Kidney (tissue), 14 donors: Measurements from ENCODE around the gene KCNK13. TPM values are rescaled to one million over a fixed set of nuclear protein-coding genes. Genes with fewer than 3 reads are reported as not detected.

ENCODE experiments used
- DNase-seq, 5 donors: peaks; one replicate each; pipeline ENCODE4 v3.0.0-alpha.2; 2013 to 2020
- FAIRE-seq: peaks from 2 replicates; lab custom pipeline; 2012; peaks lifted over from hg19 to GRCh38; lab: Jason Lieb, UNC
- H3K27ac ChIP-seq, 2 donors: one replicate each; pipeline ENCODE4 v1.7.0; 2013; ENCODE audit warnings: low read depth in 2 of 2, low read length in 2 of 2, inconsistent platforms in 1 of 2
- H3K27me3 ChIP-seq: one replicate; pipeline ENCODE4 v1.7.1; 2013; ENCODE audit warnings: low read length, inconsistent platforms; ENCODE audit not compliant: control insufficient read depth, insufficient read depth
- H3K36me3 ChIP-seq, 3 donors: one replicate each; pipeline versions ENCODE4 v1.7.0 to v1.7.1; 2013; ENCODE audit warnings: low read length in 3 of 3, control low read depth in 1 of 3, inconsistent platforms in 1 of 3; ENCODE audit not compliant: insufficient read depth in 3 of 3, control insufficient read depth in 2 of 3
- H3K4me1 ChIP-seq, 3 donors: one replicate each; pipeline versions ENCODE4 v1.7.0 to v1.7.1; 2013; ENCODE audit warnings: low read length in 3 of 3, inconsistent platforms in 1 of 3, low read depth in 1 of 3; ENCODE audit not compliant: control insufficient read depth in 2 of 3, insufficient read depth in 2 of 3
- H3K4me3 ChIP-seq, 3 donors: one replicate each; pipeline versions ENCODE4 v1.7.0 to v1.8.1; 2013; ENCODE audit warnings: low read length in 3 of 3, control low read depth in 1 of 3, inconsistent platforms in 1 of 3
- H3K9ac ChIP-seq, 3 donors: one replicate each; pipeline versions ENCODE4 v1.7.0 to v1.7.1; 2013; ENCODE audit warnings: low read length in 3 of 3, control low read depth in 1 of 3, inconsistent platforms in 1 of 3
- H3K9me3 ChIP-seq, 3 donors: one replicate each; pipeline versions ENCODE4 v1.7.0 to v1.7.1; 2013; ENCODE audit warnings: low read length in 3 of 3, control low read depth in 1 of 3, inconsistent platforms in 1 of 3; ENCODE audit not compliant: control insufficient read depth in 2 of 3, insufficient read depth in 1 of 3
- intact Hi-C: fragments of 100-400 bp; cut with DNase I; formaldehyde crosslinking; loops from one replicate; pipeline ENCODE4 v1.11.1; 2022
- polyA plus RNA-seq: library from polyadenylated mRNA; stranded (reverse); fragments of 350-450 nt; fragmentation: Illumina TruSeq; extraction: RNeasy Lipid Tissue Mini Kit (QIAGEN cat#74804); gene quantifications from one replicate; pipeline ENCODE4 v1.2.3, GENCODE V29; 2014; ENCODE audit warnings: low read depth, low replicate concordance; ENCODE audit not compliant: insufficient read depth
- total RNA-seq: library from RNA; stranded (reverse); fragmentation: NEBNext Ultra II Directional; extraction: Animal tissue kit (Norgen Biotek cat#: 25700); gene quantifications from one replicate; pipeline ENCODE4 v1.2.1, GENCODE V29; 2021
- TF ChIP-seq, protein P1 (sequence below): IDR thresholded peaks from 3 replicates; pipeline ENCODE4 v1.5.1; 2012; ENCODE audit warnings: mild to moderate bottlenecking, moderate library complexity, borderline replicate concordance; ENCODE audit not compliant: insufficient read depth; ENCODE audit errors: extremely low read depth
- donor health status: control.
- donor health status: control.
- donor health status: control.
- donor health status: control.
- donor health status: control.
- donor health status: DM: yes; HTN: yes; CAD: no.
- donor health status: Normal renal cell carcinoma (clear cell type).

KCNK13 gene
- total and polyA plus RNA-seq, 2 donors from 2014 or later: 1.4 to 6.3 TPM

DNA sequence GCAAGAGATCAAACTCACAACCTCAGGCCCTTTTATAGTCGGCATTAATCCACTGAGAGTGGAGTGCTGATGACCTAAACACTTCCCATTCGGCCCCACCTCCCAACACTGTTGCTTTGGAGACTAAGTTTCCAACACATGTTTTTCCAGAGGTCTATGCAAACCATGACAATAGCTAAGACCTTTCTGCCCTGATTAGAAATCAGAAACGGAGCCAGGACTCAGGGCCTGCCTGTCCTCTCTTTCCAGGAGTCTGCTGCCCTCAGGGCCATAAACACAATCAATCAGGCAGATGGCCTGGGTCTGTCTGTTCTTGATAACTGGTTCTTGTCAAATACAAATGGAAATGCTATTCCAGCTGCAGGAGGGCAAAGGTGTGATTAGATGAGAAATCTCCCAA, 97.4 kb downstream of the KCNK13 start:
- intact Hi-C loops: no loop called here
- TF ChIP-seq, protein P1, sequence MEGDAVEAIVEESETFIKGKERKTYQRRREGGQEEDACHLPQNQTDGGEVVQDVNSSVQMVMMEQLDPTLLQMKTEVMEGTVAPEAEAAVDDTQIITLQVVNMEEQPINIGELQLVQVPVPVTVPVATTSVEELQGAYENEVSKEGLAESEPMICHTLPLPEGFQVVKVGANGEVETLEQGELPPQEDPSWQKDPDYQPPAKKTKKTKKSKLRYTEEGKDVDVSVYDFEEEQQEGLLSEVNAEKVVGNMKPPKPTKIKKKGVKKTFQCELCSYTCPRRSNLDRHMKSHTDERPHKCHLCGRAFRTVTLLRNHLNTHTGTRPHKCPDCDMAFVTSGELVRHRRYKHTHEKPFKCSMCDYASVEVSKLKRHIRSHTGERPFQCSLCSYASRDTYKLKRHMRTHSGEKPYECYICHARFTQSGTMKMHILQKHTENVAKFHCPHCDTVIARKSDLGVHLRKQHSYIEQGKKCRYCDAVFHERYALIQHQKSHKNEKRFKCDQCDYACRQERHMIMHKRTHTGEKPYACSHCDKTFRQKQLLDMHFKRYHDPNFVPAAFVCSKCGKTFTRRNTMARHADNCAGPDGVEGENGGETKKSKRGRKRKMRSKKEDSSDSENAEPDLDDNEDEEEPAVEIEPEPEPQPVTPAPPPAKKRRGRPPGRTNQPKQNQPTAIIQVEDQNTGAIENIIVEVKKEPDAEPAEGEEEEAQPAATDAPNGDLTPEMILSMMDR: no peak
- FAIRE-seq (no peak), DNase-seq (peak in 3 of 5 donors; percentile 3 to 42 (median 8))
- no peaks in the 10 kb centered on the region for H3K9me3 ChIP-seq
- no peaks in the 10 kb centered on the region for H3K27me3 ChIP-seq
- H3K4me1 ChIP-seq: no peaks in the 10 kb centered on the region
- no peak overlapping the region for H3K4me3 ChIP-seq
- no peaks in the 10 kb centered on the region for H3K36me3 ChIP-seq
- H3K9ac ChIP-seq: no peak overlapping the region
- no peak overlapping the region for H3K27ac ChIP-seq

DNA sequence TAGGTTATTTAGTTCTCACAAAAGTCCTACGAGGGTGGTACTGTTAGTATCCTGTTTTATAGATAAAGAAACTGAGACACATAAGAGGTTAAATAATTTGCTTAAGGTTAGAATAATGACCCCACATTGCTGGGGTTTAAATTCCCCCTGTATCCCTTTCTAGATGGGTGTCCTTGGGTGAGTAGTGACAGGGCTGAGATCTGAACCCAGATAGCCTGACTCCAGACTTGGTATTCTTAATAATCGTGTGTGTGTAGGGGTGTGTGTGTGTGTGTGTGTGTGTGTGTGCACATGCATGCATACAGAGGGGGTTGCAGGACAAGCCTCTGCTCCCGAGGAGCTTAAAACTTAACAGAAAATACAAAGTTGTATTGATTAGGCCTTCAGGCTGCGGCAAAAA, 97.9 kb downstream of the KCNK13 start:
- no peak overlapping the region for H3K9ac ChIP-seq
- FAIRE-seq (no peak), DNase-seq (no peak)
- no peaks in the 10 kb centered on the region for H3K9me3 ChIP-seq
- no peaks in the 10 kb centered on the region for H3K27me3 ChIP-seq
- TF ChIP-seq, protein P1: no peak
- H3K27ac ChIP-seq: no peak overlapping the region
- intact Hi-C loops: no loop called here
- no peaks in the 10 kb centered on the region for H3K4me1 ChIP-seq
- no peaks in the 10 kb centered on the region for H3K36me3 ChIP-seq
- no peak overlapping the region for H3K4me3 ChIP-seq

DNA sequence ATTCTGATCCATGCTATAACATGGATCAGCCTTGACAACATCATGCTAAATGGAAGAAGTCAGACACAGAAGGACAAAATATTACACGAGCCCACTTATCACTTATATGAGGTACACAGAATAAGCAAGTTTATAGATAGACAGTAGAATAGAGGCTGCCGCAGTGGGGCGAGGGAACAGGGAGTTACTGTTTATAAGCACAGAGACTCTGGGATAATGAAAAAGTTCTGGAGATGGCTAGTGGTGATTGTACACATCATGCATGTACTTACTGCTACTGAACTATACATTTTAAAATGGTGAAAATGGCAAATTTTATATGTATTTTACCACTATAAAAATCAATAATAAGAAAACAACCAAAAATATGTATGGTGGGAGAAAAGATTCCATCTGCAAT, 99.3 kb downstream of the KCNK13 start:
- H3K27me3 ChIP-seq: no peaks in the 10 kb centered on the region
- DNase-seq (no peak), FAIRE-seq (no peak)
- H3K4me3 ChIP-seq: no peak overlapping the region
- intact Hi-C loops: no loop called here
- no peak overlapping the region for H3K27ac ChIP-seq
- TF ChIP-seq, protein P1: no peak
- no peaks in the 10 kb centered on the region for H3K36me3 ChIP-seq
- H3K9me3 ChIP-seq: no peaks in the 10 kb centered on the region
- H3K9ac ChIP-seq: no peak overlapping the region
- H3K4me1 ChIP-seq: no peaks in the 10 kb centered on the region
